ENCODE results near the gene REV1.
A peak's percentile ranks its signal among the peaks of the same experiment; 100 is the strongest.

The REV1 gene

DNA sequence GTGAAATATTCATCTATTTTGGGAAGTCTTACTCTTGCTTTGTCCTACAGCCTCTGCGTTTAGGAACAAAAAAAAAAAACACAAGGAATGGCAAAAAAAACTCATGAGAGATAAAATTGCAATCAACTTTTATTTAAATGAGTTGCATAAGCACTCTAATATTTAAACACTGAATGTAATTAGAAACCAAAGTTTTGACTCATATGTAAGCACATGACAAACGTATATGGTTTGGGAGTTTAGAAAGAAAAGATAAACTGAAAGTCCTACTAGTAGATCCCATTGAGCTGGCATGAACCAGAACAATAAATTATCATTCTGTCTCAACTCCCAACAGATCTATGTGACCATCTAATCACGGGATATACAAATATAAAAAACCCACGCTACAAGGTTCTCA, 44.8 kb downstream of the REV1 start:
- no peaks in the 10 kb centered on the region for H3K27me3 Mint-ChIP-seq

DNA sequence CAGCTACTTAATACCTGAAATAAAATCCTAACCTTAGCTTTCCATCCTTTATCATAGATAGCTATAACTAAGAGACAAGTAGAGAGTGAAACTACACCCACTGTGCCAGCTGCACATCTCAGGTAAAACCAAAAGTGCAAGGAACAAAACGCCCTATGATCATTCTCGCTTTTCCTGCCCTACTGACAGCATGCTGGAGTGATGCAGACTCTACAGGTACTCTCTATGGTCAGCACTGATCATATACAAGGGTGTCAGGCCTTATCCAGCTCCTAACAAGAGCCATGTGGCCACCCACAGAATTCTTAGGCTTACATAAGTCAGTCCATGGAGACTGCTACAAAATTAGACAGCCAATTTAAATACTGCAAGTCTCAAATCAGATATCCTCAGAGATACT, 45.6 kb downstream of the REV1 start:
- no peaks in the 10 kb centered on the region for H3K9me3 Mint-ChIP-seq (ENCODE audit: low read depth)
- H3K36me3 Mint-ChIP-seq: peaks cover 8% of the 10 kb centered on the region
- no peaks in the 10 kb centered on the region for H3K27me3 Mint-ChIP-seq
- H3K4me1 Mint-ChIP-seq (ENCODE audit: low read depth): peaks cover 10% of the 10 kb centered on the region
- H3K27ac Mint-ChIP-seq: peak overlapping the region; percentile 46
- no peak overlapping the region for H3K4me3 Mint-ChIP-seq

More for the DNA sequence above, 44.8 kb downstream of the REV1 start:
- H3K4me3 Mint-ChIP-seq: no peak overlapping the region
- no peak overlapping the region for H3K27ac Mint-ChIP-seq
- H3K36me3 Mint-ChIP-seq: peaks cover 8% of the 10 kb centered on the region
- no peaks in the 10 kb centered on the region for H3K9me3 Mint-ChIP-seq (ENCODE audit: low read depth)
- H3K4me1 Mint-ChIP-seq (ENCODE audit: low read depth): peaks cover 10% of the 10 kb centered on the region

DNA sequence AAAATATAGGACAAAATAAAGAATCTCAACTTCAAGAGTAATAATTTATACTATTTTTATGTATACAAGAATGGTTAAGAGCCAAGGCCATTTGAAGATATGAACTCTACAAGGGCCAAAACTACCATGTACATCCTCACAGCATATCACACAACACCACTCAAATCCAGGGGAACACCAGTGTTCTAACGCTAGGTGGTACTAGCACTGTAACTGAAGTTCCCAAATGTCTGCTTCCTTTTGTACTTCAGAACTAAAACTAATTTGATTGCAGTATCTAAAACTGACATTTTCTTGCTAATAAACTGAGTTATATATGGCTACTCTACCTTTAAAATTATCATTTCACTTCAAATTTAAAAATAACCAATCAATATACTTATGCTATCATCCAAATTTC, 47.0 kb downstream of the REV1 start:
- H3K4me3 Mint-ChIP-seq: no peak overlapping the region
- no peaks in the 10 kb centered on the region for H3K9me3 Mint-ChIP-seq (ENCODE audit: low read depth)
- no peaks in the 10 kb centered on the region for H3K27me3 Mint-ChIP-seq
- H3K27ac Mint-ChIP-seq: no peak overlapping the region
- H3K4me1 Mint-ChIP-seq (ENCODE audit: low read depth): peaks cover 10% of the 10 kb centered on the region
- peaks cover 8% of the 10 kb centered on the region for H3K36me3 Mint-ChIP-seq

DNA sequence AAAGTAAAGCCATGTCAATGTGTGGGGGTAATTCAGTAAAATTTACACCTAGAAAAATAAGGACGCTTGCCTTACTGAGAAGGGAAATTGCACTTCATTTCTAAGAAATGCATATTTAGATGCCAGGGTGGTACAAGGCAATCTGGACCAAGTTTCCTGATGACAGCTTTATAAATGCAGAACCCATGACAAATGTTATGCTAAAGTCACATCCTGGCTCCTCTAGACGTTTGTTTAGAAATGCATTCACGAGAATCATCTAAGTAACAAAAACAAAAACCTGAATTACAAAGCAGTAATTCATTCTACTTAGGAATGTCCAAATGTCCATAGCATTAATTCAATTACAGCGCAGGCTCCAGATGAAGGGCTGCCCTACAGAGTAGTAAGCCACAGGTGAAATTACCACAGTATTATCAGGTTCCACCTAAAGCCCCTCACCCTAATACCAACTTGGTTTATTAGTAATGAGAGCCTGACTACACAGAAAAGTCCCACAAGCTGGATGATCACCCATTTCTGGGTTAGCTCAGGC, 49.8 kb downstream of the REV1 start:
- peaks cover 9% of the 10 kb centered on the region for H3K36me3 Mint-ChIP-seq
- H3K4me3 Mint-ChIP-seq: no peak overlapping the region
- H3K27ac Mint-ChIP-seq: no peak overlapping the region
- H3K4me1 Mint-ChIP-seq (ENCODE audit: low read depth): peaks cover 10% of the 10 kb centered on the region
- no peaks in the 10 kb centered on the region for H3K27me3 Mint-ChIP-seq
- H3K9me3 Mint-ChIP-seq (ENCODE audit: low read depth): no peaks in the 10 kb centered on the region

DNA sequence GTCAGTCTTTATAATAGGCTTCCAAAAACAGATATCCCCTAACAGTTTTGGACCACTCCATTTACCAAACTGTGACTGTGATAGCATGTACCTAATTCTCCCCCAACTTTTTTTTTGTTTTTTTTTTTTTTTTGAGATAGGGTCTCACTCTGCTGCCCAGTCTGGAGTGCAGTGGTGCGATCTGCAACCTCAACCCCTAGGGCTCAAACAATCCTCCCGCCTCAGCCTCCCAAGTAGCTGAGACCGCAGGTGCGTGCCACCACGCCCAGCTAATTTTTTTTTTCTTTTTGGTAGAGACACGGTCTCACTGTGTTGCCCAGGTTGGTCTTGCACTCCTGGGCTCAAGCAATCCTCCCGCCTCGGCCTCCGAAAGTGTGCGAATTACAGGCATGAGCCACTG, 52.9 kb downstream of the REV1 start:
- Mint-ChIP-seq H3K27me3 (no peaks in the 10 kb centered on the region), H3K4me3 (no peak overlapping the region), H3K27ac (no peak overlapping the region), H3K9me3 (ENCODE audit: low read depth) (no peaks in the 10 kb centered on the region), H3K36me3 (peaks cover 9% of the 10 kb centered on the region), H3K4me1 (ENCODE audit: low read depth) (peaks cover 2% of the 10 kb centered on the region)

DNA sequence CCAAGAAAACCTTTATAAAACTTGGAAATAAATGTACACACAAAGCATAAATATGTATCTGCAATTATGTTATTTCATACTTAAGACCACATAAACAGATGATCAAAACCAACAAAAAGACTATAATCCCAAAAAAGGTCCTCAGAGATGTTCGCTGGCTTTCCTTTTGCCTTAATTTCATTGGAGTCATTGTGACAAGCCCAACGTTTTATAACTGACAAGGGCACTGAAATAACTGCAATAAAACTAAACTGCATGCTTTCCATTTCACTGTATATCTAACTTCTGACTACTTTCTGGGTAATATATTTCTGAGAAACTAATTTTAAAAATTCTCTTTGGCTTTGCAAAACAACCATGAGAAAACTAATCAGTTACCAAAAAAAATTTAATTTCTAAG, 56.5 kb downstream of the REV1 start:
- H3K36me3 Mint-ChIP-seq: peaks cover 2% of the 10 kb centered on the region
- H3K27me3 Mint-ChIP-seq: no peaks in the 10 kb centered on the region
- H3K4me1 Mint-ChIP-seq (ENCODE audit: low read depth): peaks cover 7% of the 10 kb centered on the region
- H3K27ac Mint-ChIP-seq: peak overlapping the region; percentile 6
- H3K4me3 Mint-ChIP-seq: no peak overlapping the region
- H3K9me3 Mint-ChIP-seq (ENCODE audit: low read depth): no peaks in the 10 kb centered on the region

DNA sequence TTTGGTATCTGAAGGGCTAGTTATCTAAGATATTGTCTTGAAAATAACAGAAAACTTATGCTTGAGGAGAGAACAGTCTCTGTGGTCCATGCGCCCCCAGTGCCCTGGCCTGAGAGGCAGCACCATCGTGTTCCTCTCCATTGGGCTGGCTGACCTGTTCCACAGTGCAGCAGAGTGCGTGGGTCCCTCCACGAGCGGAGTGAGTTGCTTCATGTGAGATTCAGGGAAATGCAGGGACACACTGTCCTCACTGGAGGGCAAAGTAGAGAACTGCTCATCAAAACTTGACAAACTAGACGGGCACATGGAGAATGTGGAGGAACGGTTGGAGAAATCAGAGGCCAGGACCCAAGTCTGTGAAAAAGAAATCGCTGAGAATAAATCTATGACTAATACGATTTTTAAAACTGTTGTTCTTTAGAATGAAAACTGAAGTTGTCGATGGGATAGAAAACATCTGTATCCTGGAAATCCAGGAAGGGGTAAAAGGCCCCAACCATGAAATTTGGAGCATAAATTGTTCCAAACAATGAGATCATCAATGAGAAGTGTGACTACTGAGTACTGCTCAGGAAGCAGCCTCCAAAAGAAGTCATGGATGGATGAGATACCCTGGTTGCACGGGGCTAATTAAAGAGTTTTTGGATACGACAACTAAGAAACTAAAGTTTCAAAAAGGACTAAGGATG, 58.1 kb downstream of the REV1 start:
- Mint-ChIP-seq H3K27ac (no peak overlapping the region), H3K27me3 (no peaks in the 10 kb centered on the region), H3K36me3 (peaks cover 3% of the 10 kb centered on the region), H3K9me3 (ENCODE audit: low read depth) (no peaks in the 10 kb centered on the region), H3K4me1 (ENCODE audit: low read depth) (peaks cover 7% of the 10 kb centered on the region), H3K4me3 (no peak overlapping the region)

DNA sequence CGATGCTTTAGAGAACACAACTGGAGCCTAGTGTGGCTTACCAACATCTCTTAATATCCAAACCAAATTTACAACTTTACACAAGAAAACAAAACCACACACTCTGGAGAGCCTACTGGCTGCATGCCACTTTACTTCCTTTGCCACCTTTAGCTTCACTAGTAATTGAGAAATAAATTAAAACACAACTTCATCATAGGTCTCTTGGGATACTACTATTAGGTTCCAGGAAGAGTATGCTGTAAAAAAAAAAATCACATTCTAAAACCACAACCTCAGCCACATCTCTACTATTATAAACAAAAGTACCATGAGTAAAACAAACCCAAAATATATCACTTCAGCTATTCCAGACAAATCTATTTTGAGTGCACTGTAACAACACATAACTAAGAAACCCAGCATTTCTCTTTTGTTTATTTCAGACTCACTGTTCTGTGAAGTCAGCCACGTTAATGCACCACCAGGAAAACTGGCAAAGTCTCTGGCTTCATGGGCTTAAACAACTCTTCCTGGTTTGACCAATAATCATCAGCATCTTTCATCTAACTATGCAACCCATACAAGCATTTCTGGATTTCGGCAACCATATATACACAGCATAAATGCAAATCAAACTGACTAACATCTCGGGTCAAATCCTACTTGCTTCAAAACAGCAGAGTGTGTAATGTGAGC, 59.1 kb downstream of the REV1 start:
- Mint-ChIP-seq H3K27ac (peak overlapping the region; percentile 7), H3K9me3 (ENCODE audit: low read depth) (no peaks in the 10 kb centered on the region), H3K4me1 (ENCODE audit: low read depth) (peaks cover 7% of the 10 kb centered on the region), H3K36me3 (peaks cover 3% of the 10 kb centered on the region), H3K4me3 (no peak overlapping the region), H3K27me3 (no peaks in the 10 kb centered on the region)

DNA sequence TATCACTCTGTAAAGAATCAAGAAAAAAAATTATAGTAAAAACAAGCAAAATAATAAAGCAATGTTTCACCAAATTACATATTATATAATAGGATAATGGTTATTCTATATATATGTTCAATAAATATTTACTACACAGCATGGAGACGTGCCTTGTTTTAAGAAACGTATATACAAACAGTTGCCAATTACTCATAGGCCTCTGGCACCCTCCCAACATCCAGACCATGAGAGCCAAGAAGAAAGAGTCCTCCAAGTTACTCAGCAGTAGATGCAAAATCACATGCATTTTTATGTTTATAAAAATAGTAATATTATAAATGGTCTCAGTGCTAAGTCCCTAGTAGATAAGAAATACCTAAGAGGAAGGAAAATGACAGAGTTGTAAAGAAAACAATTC, 64.8 kb downstream of the REV1 start:
- no peak overlapping the region for H3K27ac Mint-ChIP-seq
- H3K27me3 Mint-ChIP-seq: no peaks in the 10 kb centered on the region
- H3K9me3 Mint-ChIP-seq (ENCODE audit: low read depth): no peaks in the 10 kb centered on the region
- peaks cover 3% of the 10 kb centered on the region for H3K36me3 Mint-ChIP-seq
- no peak overlapping the region for H3K4me3 Mint-ChIP-seq
- no peaks in the 10 kb centered on the region for H3K4me1 Mint-ChIP-seq (ENCODE audit: low read depth)

DNA sequence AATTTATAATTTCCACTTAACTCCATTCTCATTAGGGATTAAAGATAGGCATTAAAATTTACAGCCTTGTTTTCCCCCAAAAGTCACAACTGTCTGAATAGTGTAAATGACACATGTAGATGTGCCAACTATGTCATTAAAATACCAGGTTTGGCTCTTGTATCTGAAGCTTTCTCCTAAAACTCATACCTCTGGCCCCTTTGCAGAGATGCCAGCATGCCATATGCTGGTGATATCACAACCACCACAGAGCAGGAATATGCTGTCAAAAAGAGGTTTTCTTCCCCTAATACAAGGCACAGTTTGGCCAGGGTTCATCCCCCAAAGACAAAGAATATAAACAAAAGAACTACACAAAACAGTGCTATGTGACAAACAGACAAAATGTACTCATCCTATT, 65.4 kb downstream of the REV1 start:
- Mint-ChIP-seq H3K9me3 (ENCODE audit: low read depth) (no peaks in the 10 kb centered on the region), H3K27me3 (no peaks in the 10 kb centered on the region), H3K27ac (no peak overlapping the region), H3K36me3 (peaks cover 7% of the 10 kb centered on the region), H3K4me1 (ENCODE audit: low read depth) (no peaks in the 10 kb centered on the region), H3K4me3 (no peak overlapping the region)

DNA sequence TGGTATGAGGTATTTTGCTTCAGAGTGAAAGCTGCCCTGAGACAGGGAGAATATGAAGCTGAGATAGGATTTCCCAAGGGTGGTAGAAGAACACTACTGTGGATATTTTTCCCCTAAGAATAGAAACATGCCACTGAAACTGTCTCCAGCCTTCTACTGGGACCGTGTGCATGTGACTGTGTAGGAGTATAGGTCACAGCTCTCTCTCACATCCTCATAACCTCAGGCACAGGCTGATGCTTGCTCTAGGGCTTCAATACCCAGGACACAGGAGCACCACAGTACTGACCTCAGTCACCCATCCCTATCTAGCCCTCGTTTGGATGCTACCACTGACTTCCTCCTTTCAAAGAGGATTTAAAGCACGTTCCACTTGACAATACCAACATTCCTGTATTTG, 67.2 kb downstream of the REV1 start:
- no peaks in the 10 kb centered on the region for H3K4me1 Mint-ChIP-seq (ENCODE audit: low read depth)
- peaks cover 9% of the 10 kb centered on the region for H3K36me3 Mint-ChIP-seq

DNA sequence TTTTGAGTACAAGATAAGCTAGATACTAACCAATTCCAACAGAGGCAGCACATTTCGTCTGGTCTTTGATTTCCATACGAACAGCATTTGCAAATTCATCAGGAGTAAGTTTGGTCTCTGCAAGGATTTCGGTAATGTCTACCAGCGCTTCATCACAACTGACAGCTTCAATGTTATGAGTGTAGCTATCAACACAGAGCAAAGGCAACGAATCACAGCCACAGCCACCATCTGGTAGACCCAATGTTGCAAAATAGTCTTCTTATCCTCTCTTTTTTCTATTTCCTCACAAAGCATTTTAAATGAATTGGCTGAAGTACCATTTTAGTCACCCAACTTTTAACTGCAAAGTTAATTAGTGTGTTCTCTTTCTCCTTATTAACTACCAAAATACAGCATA, 68.3 kb downstream of the REV1 start:
- no peak overlapping the region for H3K27ac Mint-ChIP-seq
- H3K9me3 Mint-ChIP-seq (ENCODE audit: low read depth): no peaks in the 10 kb centered on the region
- no peak overlapping the region for H3K4me3 Mint-ChIP-seq
- H3K4me1 Mint-ChIP-seq (ENCODE audit: low read depth): no peaks in the 10 kb centered on the region
- H3K27me3 Mint-ChIP-seq: no peaks in the 10 kb centered on the region
- H3K36me3 Mint-ChIP-seq: peaks cover 5% of the 10 kb centered on the region

More for the DNA sequence above, 67.2 kb downstream of the REV1 start:
- H3K9me3 Mint-ChIP-seq (ENCODE audit: low read depth): no peaks in the 10 kb centered on the region
- no peaks in the 10 kb centered on the region for H3K27me3 Mint-ChIP-seq
- H3K4me3 Mint-ChIP-seq: no peak overlapping the region
- no peak overlapping the region for H3K27ac Mint-ChIP-seq

DNA sequence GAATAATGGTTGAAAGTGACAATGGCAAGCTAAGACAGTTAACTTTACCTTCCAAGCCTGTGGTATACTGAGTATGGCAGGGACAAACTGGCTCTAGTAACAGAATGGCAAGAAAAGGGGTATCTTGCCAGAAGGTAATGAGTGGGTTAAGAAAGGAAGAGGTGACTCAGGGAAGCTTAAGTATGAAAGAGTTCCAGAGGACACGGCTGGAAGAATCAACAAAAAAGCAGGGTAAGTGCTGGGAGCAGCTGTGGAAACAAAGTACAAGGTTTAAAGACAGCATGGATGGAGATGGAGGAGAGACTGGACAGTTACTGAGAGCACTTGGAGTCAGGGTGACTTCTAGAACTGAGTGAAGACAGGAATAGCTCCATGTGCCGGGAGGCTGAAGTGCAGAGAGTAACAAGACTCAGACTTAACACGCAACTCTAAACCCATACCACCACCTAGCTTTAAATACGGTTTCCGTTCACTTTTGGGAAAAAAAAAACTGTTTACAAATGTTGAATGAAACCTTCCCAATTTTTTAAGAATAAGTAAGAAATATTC, 69.0 kb downstream of the REV1 start:
- Mint-ChIP-seq H3K9me3 (ENCODE audit: low read depth) (no peaks in the 10 kb centered on the region), H3K4me3 (no peak overlapping the region), H3K4me1 (ENCODE audit: low read depth) (no peaks in the 10 kb centered on the region), H3K36me3 (peaks cover 5% of the 10 kb centered on the region), H3K27me3 (no peaks in the 10 kb centered on the region), H3K27ac (peak overlapping the region; percentile 41)

DNA sequence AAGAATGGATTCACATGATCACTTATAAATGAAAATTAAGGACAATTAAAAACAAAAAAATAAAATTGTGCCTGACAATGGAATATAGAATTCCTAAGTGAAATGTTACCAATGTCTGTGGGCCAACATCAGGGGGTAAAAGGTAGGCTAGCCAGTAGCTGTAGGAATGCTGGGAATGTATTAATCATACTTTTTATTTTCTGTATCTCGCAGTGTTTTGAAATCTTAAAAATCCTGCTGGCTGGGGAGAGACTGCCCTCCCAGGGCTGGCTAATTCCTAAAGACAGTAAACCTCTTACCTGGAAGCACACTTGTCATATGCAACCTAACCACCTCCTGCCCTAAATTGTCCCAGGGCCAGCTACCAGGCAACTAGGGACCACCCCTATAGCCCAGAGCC, 69.8 kb downstream of the REV1 start:
- H3K27me3 Mint-ChIP-seq: no peaks in the 10 kb centered on the region
- no peaks in the 10 kb centered on the region for H3K9me3 Mint-ChIP-seq (ENCODE audit: low read depth)
- no peaks in the 10 kb centered on the region for H3K4me1 Mint-ChIP-seq (ENCODE audit: low read depth)
- H3K4me3 Mint-ChIP-seq: no peak overlapping the region
- peaks cover 8% of the 10 kb centered on the region for H3K36me3 Mint-ChIP-seq
- H3K27ac Mint-ChIP-seq: no peak overlapping the region

DNA sequence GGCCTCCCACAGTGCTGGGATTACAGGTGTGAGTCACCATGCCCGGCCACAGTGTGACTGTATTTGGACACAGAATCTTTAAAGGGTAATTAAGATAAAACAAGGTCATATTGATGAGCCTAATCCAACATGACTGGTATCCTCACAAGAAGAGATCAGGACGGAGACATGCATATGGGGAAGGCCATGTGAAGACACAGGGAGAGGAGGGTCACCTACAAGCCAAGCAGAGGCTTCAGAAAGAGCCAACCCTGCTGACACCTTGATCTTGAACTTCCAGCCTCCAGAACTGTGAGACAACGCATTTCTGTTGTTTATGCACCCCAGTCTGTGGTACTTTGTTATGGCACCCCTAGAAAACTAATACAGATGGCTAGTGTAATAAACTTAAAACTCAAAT, 72.4 kb downstream of the REV1 start:
- Mint-ChIP-seq H3K27ac (peak overlapping the region; percentile 46), H3K4me3 (no peak overlapping the region), H3K9me3 (ENCODE audit: low read depth) (no peaks in the 10 kb centered on the region), H3K36me3 (peaks cover 11% of the 10 kb centered on the region), H3K4me1 (ENCODE audit: low read depth) (no peaks in the 10 kb centered on the region), H3K27me3 (no peaks in the 10 kb centered on the region)

Data from activated naive CD8-positive, alpha-beta T cell (primary cell).